HepG2 (cell line): ENCODE measurements around the gene RPTOR. TPM values are rescaled to one million over a fixed set of nuclear protein-coding genes. Genes with fewer than 3 reads are reported as not detected.

Experiments
- ATAC-seq: fragments of 200-7000 bp; cut with Tn5 transposase; 3 replicates; pipeline ENCODE4 v1.9.1; 2020; ENCODE audit warnings: mild to moderate bottlenecking, moderate library complexity
- BruUV-seq: library from RNA; stranded (reverse); fragments of 400-500 nt; replicated peaks from 2 replicates; lab custom pipeline; 2021; lab: Mats Ljungman, UMichigan
- CTCF ChIA-PET: fragments of 300-600 bp; formaldehyde crosslinking; extraction: SDS; loops from one replicate; lab custom pipeline; 2021; ENCODE audit warnings: low total read pairs, inconsistent platforms, low intra/inter-chr PET ratio; lab: Yijun Ruan, JAX
- POLR2A ChIA-PET: fragments of 350-600 bp; sonication (Branson Sonifier 250); formaldehyde crosslinking; loops from one replicate; lab custom pipeline; 2020; ENCODE audit warnings: antibody characterized with exemption, inconsistent platforms; lab: Yijun Ruan, JAX
- DNase-seq: peaks from one replicate; pipeline ENCODE4 v3.0.0-alpha.2; 2015; ENCODE audit warnings: low spot score
- FAIRE-seq: peaks from 3 replicates; lab custom pipeline; 2011; peaks lifted over from hg19 to GRCh38; lab: Jason Lieb, UNC
- H2AFZ ChIP-seq: one replicate; pipeline ENCODE4 v1.6.1; 2011; ENCODE audit warnings: low read length, inconsistent platforms
- H3K27ac ChIP-seq: fragments of 300-600 bp; 3 replicates; pipeline ENCODE4 v1.8.0; 2011; ENCODE audit warnings: mixed run types, mild to moderate bottlenecking, mixed read lengths, low read length, inconsistent platforms; ENCODE audit not compliant: insufficient read depth; ENCODE audit errors: extremely low read length
- H3K27me3 ChIP-seq, 2 experiments: fragments of 200-600 bp in 1 of 2; 2 replicates in 1 of 2; 3 replicates in 1 of 2; pipeline versions ENCODE4 v1.6.0 to v1.8.0; 2011; ENCODE audit warnings: low read length in 2 of 2, mild to moderate bottlenecking in 2 of 2, moderate library complexity in 2 of 2, inconsistent platforms in 1 of 2; ENCODE audit not compliant: insufficient read depth in 2 of 2, control insufficient read depth in 1 of 2
- H3K36me3 ChIP-seq, 2 experiments: fragments of 200-600 bp in 1 of 2; replicated peaks in 1 of 2; 2 replicates in 1 of 2; 3 replicates in 1 of 2; pipeline versions ENCODE4 v1.5.1 to v1.8.0; 2011; ENCODE audit warnings: low read length in 2 of 2, inconsistent platforms in 1 of 2; ENCODE audit not compliant: insufficient read depth in 2 of 2, control insufficient read depth in 1 of 2
- H3K4me1 ChIP-seq: 2 replicates; pipeline ENCODE4 v1.5.1; 2012; ENCODE audit warnings: low read length, inconsistent platforms; ENCODE audit not compliant: insufficient read depth
- H3K4me2 ChIP-seq: 2 replicates; pipeline ENCODE4 v1.6.0; 2011; ENCODE audit warnings: low read depth, low read length, inconsistent platforms
- H3K4me3 ChIP-seq, 3 experiments: fragments of 200-600 bp in 1 of 3; sonication (generic), shearing (Covaris generic) in 1 of 3; replicated peaks in 1 of 3; 2 replicates each; pipeline ENCODE4 v1.5.1; 2011 to 2016; ENCODE audit warnings: low read length in 3 of 3, inconsistent platforms in 2 of 3, low read depth in 2 of 3, mild to moderate bottlenecking in 2 of 3, control low read depth in 1 of 3, mixed read lengths in 1 of 3; ENCODE audit not compliant: insufficient read depth in 1 of 3
- H3K79me2 ChIP-seq: one replicate; pipeline ENCODE4 v1.6.1; 2011; ENCODE audit warnings: low read length, inconsistent platforms; ENCODE audit not compliant: insufficient read depth
- H3K9ac ChIP-seq: 2 replicates; pipeline ENCODE4 v1.6.0; 2011; ENCODE audit warnings: mild to moderate bottlenecking, low read depth, low read length, inconsistent platforms; ENCODE audit not compliant: insufficient read depth
- H3K9me3 ChIP-seq: 2 replicates; pipeline ENCODE4 v1.5.1; 2012; ENCODE audit warnings: mild to moderate bottlenecking, low read length
- H4K20me1 ChIP-seq: 2 replicates; pipeline ENCODE4 v1.6.0; 2011; ENCODE audit warnings: inconsistent platforms, mild to moderate bottlenecking, low read length, moderate library complexity; ENCODE audit not compliant: insufficient read depth
- AGO2 ChIP-seq: fragments of 200-400 bp; formaldehyde crosslinking; optimal IDR thresholded peaks from 2 replicates; pipeline ENCODE3; 2017; ENCODE audit warnings: mild to moderate bottlenecking, low read depth, low read length, moderate library complexity
- DZIP1 ChIP-seq: sonication (generic); formaldehyde crosslinking; IDR thresholded peaks from 2 replicates; pipeline ENCODE4 v1.5.0; 2020; ENCODE audit warnings: mild to moderate bottlenecking, missing genetic modification reagents
- PPARG ChIP-seq: conservative IDR thresholded peaks from 2 replicates; pipeline ENCODE4 v1.6.1; 2016; ENCODE audit warnings: missing biosample characterization, missing genetic modification reagents
- SRY ChIP-seq: sonication (generic); formaldehyde crosslinking; IDR thresholded peaks from 2 replicates; pipeline ENCODE4 v1.8.0; 2022; ENCODE audit warnings: mild to moderate bottlenecking, missing genetic modification reagents
- ZFP36L2 ChIP-seq: sonication (generic); formaldehyde crosslinking; IDR thresholded peaks from 2 replicates; pipeline ENCODE4 v1.4.0; 2020; ENCODE audit warnings: missing genetic modification reagents
- ZNF768 ChIP-seq: sonication (generic); formaldehyde crosslinking; IDR thresholded peaks from 2 replicates; pipeline ENCODE4 v1.4.0; 2020; ENCODE audit warnings: missing genetic modification reagents
- WGBS: methylation state at CpG from one replicate; pipeline ENCODE4 v1.1.6; 2017; ENCODE audit warnings: low lambda C conversion rate; 5-methylcytosine and 5-hydroxymethylcytosine counted together
- in situ Hi-C: cut with HindIII; loops from 2 replicates; pipeline ENCODE4 v1.10.0; 2017; ENCODE audit warnings: low pct_unique_long_range_greater_than_20kb; ENCODE audit not compliant: extremely low pct_ligation_motif_present
- intact Hi-C: fragments of 100-400 bp; cut with micrococcal nuclease; formaldehyde crosslinking; loops from one replicate; pipeline ENCODE4 v1.10.0; 2022; ENCODE audit not compliant: unreplicated experiment
- polyA plus RNA-seq, 8 experiments: library from polyadenylated mRNA; depleted of rRNA in 3 of 8; stranded (reverse) in 7 of 8; unstranded in 1 of 8; fragments of >200 nt; fragmentation: Illumina TruSeq in 4 of 8; extraction: Trizol in 4 of 8; gene quantifications; 2 replicates each; pipeline versions ENCODE4 v1.2.1 to v1.2.3, GENCODE V29; 2011 to 2016; ENCODE audit warnings: low read depth in 4 of 8, missing spikeins in 1 of 8, mixed read lengths in 1 of 8; ENCODE audit not compliant: insufficient read depth in 1 of 8
- total RNA-seq, 5 experiments: library from RNA; depleted of rRNA; stranded (reverse); fragments of >200 nt; fragmentation: Illumina TruSeq; extraction: Trizol; gene quantifications; 2 replicates each; pipeline ENCODE4 v1.2.3, GENCODE V29; 2016; ENCODE audit warnings: low read depth in 1 of 5

The RPTOR gene
- total and polyA plus RNA-seq, 2 of the 13 experiments (the other 11 are each of a cell fraction or from before 2014, with no cell fraction given): 6.6 to 25.3 TPM

GRCh38 chr17:80860101-80860671, 315.5 kb downstream of the RPTOR start:
- Histone ChIP-seq H3K36me3 (peaks cover 23 to 30% of the 10 kb centered on the region in 2 experiments), H3K27me3 (no peaks in the 10 kb centered on the region), H3K9me3 (no peaks in the 10 kb centered on the region), H3K4me2 (no peak overlapping the region), H4K20me1 (no peaks in the 10 kb centered on the region), H2AFZ (no peak overlapping the region), H3K27ac (no peak overlapping the region), H3K4me1 (peaks cover 8% of the 10 kb centered on the region; the same call in 1 of the 2 replicates), H3K4me3 (no peak overlapping the region), H3K9ac (no peak overlapping the region), H3K79me2 (no peaks in the 10 kb centered on the region)
- BruUV-seq: no TSS peak
- POLR2A ChIA-PET: no interaction called here
- 96% methylated on average over 19 of the region's 20 CpGs for WGBS
- intact Hi-C loops (no loop called here), in situ Hi-C loops (no loop called here)
- ATAC-seq: peak; percentile 11; the same call in 1 of the 3 replicates
- FAIRE-seq: no peak
- DNase-seq: no peak
- 0 out of 2 replicates have a peak, but pooled peaks have one; percentile 38 for TF ChIP-seq DZIP1 (CRISPR knock-in tag)
- no peak for TF ChIP-seq ZFP36L2 (CRISPR knock-in tag)
- TF ChIP-seq PPARG: no peak
- TF ChIP-seq SRY (CRISPR knock-in tag): 0 out of 2 replicates have a peak, but pooled peaks have one; percentile 44
- peak; percentile 57 for TF ChIP-seq AGO2
- TF ChIP-seq ZNF768 (CRISPR knock-in tag): peak; percentile 27; the same call in 1 of the 2 replicates
- TF ChIP-seq, all 625 proteins: peak for 4
- CTCF ChIA-PET: no interaction called here
